ENCODE results near the gene MRPL49.

DNA sequence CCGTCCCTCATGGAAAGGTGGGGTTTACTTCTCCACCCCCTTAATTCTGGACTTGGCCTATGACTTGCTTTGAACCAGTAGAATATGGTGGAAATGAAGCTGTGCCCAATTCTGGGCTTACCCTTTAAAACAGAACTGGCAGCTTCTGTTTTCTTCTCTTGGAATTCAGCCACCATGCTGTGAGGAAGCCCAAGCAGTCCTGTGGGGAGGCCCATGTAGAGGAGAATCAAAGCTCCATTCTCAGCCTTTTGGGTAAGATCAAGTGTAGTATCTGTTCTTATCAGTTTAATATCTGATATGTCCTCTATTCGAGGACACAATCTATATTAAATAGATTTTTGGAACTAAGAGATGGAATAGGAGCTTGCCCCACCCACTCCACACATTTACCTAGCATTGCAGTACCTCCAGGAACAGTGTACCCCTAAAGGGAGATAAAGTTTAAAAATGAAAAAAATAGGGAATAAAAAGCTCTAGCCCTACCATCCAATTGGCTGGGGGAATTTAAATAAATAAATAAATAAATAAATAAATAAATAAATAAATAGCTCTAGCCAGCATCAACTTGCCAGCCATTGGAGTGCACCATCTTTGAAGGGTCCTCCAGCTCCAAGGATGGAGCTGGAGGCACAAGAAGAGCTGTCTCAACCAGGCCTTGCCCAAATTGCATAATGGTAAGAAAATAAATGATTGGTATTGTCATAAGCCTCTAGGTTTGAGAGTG lies 25.4 kb downstream of the MRPL49 start:
- TF ChIP-seq, protein P1, sequence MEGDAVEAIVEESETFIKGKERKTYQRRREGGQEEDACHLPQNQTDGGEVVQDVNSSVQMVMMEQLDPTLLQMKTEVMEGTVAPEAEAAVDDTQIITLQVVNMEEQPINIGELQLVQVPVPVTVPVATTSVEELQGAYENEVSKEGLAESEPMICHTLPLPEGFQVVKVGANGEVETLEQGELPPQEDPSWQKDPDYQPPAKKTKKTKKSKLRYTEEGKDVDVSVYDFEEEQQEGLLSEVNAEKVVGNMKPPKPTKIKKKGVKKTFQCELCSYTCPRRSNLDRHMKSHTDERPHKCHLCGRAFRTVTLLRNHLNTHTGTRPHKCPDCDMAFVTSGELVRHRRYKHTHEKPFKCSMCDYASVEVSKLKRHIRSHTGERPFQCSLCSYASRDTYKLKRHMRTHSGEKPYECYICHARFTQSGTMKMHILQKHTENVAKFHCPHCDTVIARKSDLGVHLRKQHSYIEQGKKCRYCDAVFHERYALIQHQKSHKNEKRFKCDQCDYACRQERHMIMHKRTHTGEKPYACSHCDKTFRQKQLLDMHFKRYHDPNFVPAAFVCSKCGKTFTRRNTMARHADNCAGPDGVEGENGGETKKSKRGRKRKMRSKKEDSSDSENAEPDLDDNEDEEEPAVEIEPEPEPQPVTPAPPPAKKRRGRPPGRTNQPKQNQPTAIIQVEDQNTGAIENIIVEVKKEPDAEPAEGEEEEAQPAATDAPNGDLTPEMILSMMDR (IDR thresholded peaks at IDR 0.05): no peak
- no peak for TF ChIP-seq POLR2A (IDR thresholded peaks at IDR 0.05)
- no peak for TF ChIP-seq POLR2AphosphoS5 (IDR thresholded peaks at IDR 0.05; ENCODE audit: insufficient read depth in 1 of 2, low read depth in 1 of 2)

All from vagina (tissue), 2 donors.